Superior temporal gyrus (tissue), 1 donor: Measurements from ENCODE around the gene KCNK5.

Experiments
- DNase-seq: peaks from one replicate; pipeline ENCODE4 v3.0.0-alpha.2; 2016; ENCODE audit errors: extremely low spot score

KCNK5 gene

DNA sequence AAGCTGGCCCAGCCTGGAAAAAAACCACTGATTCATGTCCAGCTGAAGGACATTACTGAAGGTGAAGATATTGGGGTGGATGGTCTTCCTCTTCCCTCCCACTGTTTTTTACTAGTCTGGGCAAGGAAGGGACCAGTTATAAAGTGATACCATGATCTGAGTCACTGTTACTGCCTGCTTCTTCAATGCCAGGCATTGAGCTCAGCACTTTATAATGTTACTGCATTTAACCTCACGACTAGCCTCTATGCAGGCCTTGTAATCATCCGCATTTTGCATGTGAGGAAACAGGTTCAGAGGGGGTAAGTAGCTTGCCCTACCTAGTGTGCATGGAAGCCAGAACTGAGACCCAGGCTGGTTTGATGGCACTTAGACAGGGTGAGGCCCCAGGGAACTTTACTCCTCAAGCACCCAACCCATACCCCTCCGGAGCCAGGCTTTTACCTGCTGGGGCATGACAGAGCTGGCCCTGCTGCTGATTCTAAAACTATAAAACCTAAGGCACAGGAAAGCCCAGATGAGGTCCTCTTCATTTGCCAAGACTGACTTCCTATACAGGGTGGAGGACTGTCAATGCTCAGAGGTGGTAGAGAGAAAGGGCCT is 11.0 kb upstream of the KCNK5 start:
- DNase-seq, result no peak

DNA sequence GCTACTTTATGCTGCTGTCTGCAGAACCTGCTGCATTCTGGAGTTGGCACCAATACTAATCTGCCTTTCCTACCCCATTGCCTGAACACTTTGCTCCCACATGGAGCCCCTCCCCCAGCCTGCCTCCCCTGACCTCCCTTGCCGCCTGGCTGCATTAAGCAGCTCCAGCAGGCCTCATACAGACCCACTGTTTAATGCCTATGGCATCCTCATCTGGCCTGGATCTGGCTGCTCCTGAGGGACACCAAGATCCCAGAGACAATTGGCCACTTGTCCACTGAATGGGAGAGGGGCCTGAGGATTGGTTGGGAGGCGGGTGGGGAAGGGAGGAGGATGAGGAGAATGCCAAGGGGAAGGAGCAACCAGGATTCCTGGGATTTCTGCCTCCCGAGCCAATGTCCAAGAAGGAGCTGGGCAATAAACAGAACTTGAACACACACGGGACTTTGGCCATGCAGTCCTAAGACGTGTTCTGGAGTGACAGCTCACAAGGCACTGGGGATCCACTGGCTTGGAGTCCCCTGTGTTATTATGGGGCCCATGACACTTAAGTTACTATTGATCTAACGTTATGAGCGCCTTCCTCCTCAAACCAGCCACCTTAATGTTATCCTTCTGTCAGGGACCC is 10.4 kb upstream of the KCNK5 start:
- DNase-seq, result no peak

DNA sequence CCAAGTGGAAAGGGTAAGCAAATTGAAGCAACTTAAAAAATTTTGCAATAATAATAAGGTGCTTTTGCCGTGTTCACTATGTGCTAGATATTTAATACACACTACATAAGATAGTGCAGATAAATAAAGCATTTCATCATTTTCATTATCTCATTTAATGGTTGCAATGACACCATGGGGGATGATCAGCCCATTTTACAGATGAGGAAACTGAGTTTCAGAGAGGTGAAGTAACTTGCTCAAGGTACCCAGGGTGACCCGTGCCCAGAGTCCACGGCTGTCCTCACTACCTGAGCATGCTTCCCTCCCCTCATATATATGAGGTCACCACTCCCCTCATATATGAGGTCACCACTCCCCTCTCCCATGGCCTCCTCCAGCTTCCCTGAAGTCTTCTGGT is 7.5 kb upstream of the KCNK5 start:
- no peak for DNase-seq

DNA sequence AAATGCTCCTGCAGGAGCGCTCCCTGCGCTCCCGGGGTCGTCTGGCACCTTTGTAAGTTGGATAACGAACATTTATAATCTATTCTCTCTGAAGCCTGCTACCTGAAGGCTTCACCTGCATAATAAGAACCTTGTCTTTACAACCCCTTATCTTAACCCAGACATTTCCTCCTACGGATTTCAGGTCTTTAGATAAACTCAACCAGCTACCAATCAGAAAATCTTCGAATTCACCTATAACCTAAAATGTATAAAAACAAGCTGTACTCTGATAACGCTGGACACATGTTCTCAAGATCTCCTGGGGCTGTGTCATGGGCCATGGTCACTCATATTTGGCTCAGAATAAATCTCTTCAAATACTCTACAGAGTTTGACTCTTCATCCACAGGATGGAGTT is 4.1 kb upstream of the KCNK5 start:
- no peak for DNase-seq

DNA sequence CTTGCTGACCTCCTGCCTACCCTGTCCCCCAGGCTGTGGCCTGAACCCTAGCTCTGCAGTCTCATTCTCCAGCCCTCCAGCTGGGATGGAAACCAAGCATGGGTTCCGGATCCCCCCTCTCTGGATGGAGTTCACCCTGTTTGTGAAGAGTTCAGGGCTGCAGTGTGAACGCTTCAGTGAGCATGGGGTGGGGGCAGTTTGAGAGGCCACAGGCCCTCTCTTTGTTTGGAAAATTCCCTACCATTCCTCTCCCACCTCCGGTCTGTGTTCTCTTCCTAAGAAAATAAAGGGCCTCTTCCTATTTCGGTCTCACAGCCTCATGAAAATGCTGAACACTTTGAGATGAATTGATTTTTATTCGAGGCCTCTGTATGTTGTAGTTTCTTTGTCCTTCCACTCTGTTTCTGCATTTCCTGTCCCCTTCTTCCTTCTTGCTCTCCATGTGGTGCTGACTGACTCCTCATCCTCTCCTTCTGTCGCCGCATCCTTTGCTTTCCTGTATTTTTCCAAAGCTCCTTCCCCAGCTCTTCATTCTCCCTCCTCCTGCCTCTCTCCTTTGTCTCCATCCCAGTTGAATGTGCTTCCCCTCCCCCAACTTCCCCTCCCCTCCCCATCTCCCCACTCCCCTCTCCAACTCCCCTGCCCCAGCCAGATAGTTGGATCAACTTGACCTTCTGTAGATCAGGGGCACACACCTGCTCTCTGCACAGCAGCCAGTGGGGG is 2.4 kb upstream of the KCNK5 start:
- DNase-seq, result no peak

DNA sequence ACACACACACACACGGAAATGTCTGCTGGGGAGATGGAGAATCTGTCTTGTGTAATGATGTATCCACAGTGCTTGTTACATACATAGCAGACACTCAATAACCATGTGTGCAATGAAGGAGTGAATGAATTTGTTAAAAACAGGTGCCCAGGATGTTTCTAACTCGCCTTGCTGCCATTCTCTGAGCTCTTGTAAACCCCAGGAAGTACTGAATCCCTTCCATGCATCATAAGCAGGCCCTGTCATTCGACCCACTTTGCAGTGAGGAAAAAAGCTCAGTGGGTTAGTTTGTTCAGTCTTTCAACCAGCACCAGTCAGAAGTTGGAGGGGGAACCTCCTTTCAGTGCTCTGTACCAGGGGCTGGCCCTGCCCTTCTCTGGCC is 1.4 kb upstream of the KCNK5 start:
- DNase-seq, result no peak

DNA sequence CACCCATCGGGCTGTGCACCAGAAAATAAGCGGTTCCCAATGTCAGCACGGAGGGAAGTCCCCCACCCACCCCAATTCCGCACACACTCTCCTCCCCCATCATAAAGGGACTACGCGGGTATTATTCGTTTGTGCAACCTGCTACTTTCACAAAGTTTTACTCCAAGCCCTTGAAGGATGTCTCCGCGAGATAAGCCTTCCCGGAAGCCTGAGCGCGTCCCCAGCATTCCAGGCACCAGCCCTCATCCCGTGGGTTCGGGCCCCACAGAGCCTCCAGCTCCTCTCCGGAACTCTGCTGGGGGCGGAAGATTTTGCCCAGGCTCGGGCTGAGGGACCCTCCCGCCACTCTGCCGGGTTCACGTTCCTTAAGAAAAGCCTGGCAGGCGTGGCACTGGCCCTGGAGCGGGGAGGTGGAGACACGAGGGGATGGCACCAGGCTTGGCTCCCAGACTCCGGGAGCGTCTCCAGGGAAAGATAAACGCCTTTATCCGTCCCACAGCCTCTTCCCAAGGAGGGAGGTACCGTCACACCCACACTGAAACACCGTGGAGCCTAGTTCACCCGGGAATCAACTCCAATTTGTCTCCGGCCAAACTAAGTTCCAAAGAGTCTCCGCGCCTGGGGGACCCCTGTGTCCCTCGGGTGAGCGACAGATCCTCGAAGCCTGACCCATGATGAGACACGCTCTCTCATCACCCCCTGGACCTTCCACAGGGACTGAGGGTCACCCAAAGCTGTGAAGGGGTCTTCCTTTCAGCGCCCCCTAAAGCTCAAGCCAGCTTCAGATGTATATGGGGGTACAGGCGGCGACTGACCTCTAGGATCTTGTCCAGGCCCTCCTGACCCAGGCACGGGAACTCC is 934 bp downstream of the KCNK5 start:
- DNase-seq, result no peak

DNA sequence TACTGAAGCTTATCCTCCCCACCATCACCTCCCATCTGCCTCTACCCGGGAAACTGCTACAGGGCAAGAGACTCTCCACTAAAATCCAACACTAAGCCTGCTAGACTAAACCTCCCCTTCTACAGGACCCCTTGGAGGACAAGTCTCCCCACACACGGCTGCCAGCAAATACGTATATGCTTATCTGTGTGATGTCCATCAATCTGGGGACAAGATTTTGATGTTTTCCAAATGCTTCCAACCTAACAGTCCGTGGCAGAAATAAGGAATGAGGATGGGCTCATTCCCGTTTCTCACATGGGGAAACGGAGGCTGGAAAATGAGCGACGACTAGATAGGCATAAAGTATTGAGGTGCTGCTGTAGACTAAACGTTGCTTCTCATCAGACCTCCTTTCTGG is 1.8 kb downstream of the KCNK5 start:
- no peak for DNase-seq

DNA sequence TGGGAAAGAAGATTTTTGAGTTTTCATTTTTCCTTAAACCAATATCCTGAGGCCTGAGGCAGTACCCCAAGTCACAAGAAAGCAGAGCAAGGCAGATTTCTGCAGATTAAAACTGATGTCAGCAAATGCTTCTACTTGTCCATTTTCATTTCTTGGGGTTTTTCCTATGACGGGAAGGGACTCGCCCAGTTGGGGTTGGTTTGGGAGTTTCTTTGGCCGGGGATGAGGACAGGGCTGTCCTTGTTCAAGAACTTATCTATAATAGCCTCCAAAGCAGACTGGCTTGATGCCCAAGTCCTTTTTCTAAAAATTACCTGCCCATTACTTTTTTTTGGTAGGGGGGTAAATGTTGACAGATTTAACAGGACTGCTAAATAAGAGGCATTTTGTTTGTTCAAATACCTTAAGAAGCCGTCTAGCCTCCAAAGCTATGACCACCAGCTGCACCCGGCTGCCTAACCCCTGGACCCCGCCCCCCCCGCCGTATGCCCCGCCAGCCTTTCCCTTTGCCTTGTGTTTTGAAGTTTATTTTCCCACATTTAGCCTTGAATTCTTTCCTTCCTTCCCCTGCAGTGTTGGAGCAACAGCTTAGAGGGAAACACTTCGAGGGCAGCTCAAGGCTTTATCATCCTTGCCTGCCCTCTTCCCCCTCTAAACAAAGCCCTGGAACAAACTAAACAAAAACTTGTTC is 2.5 kb downstream of the KCNK5 start:
- no peak for DNase-seq

DNA sequence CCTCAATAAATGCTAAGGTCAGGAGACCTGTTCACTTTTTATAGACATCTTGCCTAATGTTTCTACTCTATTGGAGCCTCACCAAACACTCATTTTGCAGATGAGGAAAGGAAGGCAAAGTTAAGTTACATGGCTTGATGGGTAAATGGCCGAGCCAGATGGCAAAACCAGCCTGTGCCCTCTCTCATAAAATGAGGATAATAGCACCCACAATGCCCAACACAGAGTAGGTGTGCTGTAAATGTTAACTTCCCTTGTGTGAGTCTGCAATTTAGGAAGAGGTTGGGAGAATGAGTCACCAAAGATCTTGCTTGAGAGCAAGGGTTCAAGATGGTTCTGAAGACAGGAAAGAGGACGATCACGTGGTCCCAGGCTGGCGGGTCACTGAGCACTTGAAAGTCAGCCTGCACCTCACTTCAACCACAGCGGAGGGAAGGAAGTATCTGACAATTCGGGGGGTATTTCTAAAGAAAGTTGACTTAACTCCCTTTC is 3.3 kb downstream of the KCNK5 start:
- no peak for DNase-seq

DNA sequence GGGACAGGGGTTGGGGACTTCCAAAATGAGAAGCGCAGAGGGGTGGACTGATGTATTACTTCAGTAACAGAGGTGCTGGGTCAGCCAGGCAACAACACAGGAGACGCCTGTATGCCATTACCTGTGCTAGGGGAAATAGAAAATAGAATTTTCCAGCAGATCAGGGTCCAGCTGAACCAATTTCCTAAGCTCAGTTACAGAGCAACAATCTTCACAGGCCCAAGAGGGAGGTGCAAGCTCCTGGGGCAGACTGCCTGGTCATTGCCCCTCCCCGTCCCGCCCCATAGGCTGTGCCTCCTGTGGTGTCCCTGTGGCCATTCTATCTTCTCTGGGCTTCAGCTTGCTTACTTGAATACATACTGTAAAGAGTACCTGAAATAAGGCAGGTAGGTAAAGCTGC is 3.7 kb downstream of the KCNK5 start:
- no peak for DNase-seq

DNA sequence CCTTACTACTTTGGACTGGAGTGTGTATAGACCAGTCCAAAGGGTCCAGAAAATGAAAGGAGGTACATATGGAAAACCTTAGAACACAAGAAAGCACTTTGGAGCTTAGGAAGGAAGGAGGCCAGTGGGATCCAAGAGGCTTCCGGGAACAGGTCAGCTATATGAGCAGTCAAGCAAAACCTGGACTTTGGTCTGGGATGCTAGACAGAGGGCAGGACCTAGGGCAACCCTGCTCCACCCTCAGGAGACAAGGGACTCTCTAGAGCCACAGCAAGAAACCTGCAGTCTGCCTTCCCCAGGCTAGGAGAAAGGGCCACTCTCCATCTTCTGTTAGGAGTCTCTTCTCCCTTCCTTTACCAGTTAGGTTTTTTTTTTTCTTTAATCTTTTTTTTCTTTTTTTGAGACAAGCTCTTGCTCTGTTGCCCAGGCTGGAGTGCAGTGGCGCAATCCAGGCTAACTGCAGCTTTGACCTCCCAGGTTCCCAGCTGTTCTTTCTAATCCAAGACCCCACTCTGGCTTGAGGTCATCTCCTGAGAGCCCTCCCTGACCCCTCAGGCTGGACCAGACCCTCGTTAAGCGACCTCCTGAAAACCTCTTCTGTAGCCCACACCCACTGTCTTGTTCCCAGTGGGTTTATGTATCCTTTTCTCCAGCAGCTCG is 4.6 kb downstream of the KCNK5 start:
- DNase-seq, result no peak

DNA sequence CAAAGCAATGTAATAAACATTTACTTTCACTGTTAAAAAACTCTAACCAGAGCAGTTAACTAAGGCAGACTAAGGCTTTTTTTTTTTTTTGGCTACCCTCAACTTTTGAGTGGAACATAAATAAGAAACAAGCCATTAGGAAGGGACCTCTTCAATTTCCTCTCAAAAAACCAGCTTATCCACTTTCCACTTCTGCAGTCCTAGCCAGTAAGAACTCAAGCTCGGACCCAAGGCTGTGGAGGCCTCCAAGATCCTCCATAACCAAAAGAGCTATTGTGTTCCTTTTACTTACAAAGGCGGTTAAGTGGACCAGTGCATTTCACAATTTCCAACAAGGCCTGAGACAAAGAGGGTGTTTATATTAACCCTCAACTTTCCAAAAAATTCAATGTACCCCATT is 5.3 kb downstream of the KCNK5 start:
- no peak for DNase-seq

DNA sequence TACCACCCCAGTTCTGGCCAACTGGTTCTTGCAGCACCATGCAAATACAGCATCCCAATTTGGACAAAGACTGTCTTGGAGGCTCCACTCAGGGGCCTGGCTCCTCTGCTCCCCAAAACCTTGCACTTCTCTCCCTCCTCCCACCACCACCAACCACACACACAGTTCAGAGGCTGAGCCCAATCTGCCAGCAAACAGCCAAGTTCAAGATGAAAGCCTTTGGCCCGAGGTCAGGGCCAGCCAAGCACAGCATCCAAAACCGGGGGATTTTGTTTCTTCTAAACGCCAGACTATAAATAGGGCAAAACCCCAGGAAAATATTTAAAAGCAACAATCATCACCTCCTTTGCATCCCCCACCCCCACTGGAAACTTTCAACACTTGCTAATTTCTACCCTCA is 5.7 kb downstream of the KCNK5 start:
- no peak for DNase-seq

DNA sequence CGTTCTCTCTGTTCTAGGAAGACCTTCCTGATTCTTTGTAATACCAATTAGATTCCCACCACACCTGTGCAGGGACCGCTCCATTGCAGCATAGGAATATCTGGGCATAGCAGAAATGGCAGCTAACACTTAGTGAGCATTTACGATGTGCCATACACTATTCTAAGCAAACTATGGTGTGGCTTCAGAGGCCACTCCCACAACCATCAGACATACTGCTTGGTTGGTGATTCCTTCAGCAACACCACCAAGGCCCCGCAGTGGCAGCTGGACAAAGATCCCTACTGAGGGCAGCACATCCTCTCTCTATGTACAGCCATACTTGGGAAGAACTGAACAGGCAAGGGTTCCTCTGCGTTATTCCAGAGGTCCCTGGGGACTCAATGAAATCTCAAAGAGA is 6.2 kb downstream of the KCNK5 start:
- no peak for DNase-seq

DNA sequence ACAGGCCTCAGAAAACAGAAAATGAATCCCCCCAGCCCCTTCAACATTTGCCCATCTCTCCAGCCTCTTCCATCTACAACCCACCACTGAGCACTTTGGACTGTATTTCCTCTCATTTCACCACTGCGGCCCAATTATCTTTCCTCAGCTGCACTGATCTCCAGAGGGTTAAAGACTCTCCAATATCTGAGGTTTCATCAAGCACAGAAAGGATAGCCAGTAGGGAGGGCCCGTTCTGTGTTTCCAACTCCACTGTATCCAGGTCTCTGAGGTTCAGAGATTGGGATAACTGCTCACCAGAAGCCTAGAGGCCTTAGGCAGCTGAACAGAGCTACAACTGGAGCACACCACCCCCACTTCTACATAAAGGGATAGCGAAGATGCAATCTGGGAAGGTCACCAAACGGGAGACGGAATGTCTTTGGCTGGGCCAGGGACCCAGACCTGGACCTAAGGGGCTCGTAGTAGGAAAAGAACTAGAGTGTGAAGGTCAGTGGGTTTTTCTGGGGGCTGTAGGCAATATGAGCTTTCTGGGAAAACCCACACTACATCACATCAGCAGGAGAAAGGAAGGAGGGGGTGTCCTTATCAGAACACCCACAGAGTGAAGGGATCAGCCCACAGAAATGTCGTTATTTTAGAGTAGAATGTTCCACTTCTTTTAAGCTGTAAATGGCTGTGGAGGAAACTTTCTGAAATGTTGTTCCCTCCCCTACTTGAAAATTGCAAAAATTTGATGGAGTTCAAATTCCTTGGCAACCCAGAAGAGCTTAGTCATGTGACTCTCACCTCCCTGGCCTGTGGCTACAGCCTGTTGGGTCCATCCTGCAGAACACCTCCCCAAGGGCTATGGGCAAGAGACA is 7.3 kb downstream of the KCNK5 start:
- no peak for DNase-seq

DNA sequence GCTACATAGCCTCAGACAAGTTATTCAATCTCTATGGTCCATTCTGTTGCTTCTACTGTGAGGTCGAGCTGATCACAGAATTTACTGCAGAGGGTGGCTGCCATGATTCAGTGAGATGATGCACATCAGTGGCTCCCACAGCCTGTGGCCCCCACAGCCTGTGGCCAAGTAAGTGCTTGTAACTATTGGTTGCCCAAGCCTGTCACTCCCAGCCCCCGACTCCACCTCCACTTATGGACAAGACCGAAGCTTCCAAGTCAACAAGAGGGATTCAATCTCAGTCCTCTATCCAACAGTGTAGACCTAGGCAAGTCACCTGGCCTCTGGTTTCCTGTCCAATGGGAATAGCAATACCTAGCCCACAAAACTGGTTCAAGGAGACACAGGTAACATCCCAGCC is 8.2 kb downstream of the KCNK5 start:
- DNase-seq, result no peak

DNA sequence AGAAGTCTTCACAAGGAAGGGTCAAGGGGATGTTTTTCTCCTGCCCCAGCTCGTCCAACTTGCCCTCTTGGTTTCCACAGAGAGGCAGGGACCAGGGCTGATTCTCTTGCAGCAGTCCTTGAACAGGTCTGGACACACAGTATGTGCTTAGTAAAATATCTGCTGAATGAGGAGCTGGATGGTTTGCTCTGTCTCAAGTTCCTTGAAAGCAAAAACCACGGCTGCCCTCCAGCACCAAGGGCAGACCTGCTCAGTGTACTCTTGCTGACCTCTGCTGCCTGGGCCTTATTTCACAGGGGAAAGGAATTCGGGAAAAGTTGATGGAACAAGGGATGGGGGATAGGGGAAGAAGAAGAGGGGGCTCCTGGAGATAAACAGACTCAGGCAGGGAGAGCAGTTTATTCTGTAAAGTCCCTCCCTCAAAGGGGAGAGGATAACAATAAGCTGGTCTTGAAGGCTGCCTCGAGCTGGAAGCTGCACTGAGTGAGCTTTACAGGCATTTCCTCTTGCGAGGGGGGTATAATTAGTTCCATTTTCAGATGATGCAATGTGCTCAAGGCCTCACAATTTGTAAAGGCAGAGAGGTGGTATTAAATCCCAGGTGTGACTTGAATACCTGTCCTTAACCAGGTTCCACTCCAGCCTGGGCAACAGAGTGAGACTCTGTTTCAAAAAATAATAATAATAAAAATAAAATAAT is 10.3 kb downstream of the KCNK5 start:
- DNase-seq, result no peak

DNA sequence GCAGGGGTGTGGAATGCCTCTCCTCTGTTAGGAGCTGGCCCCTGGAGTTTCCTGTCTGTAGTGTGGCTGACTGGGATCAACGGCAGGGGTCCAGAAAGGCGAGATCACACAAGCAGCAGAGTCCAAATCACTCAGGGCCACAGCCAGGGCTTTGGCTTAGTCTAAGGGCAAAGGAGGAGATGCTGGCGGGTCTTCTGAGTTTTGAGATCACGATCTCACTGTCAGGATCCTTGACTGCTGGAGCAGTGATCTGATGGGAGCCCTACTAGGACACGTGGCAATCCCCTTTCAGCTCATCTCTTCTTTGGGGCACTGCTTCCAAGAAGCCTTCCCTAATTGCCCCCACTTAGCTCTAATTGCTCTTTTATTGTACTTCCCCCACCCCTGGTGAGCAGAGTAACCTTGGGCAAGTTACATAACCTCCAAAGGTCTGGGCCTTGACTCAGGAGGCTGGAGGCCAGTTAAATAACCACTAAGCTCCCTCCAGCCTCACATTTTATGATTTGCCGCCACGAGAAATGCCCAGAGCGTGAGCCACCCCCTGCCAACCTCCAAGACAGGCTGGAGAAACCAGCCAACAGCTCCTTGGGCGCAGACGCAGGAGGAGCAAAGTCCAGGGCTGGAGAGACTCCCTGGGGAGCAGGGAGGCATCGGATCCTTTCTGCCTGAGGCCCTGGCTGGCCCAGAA is 12.0 kb downstream of the KCNK5 start:
- DNase-seq, result no peak
